GM19397 (cell line): ENCODE results near the gene BARX2.

Experiments
- ATAC-seq: cut with Tn5 transposase; IDR thresholded peaks from one replicate; pipeline ENCODE4 v1.9.1; 2021; ENCODE audit warnings: mild to moderate bottlenecking, moderate library complexity; ENCODE audit not compliant: unreplicated experiment

Gene BARX2

GRCh38 chr11:129373489-129373953, 2.1 kb upstream of the BARX2 start:
- no peak for ATAC-seq

GRCh38 chr11:129374081-129374992, 1.3 kb upstream of the BARX2 start:
- ATAC-seq = no peak

- no peak for ATAC-seq
Observed at GRCh38 chr11:129374993-129375750, 476 bp upstream of the BARX2 start.

- ATAC-seq = no peak
Observed at GRCh38 chr11:129376658-129377341, 1.2 kb downstream of the BARX2 start.

GRCh38 chr11:129377739-129378138, 2.1 kb downstream of the BARX2 start:
- ATAC-seq = no peak

- no peak for ATAC-seq
Observed at GRCh38 chr11:129380413-129380812, 4.8 kb downstream of the BARX2 start.

- ATAC-seq = no peak
Observed at GRCh38 chr11:129382583-129382982, 6.9 kb downstream of the BARX2 start.

GRCh38 chr11:129383060-129383459, 7.4 kb downstream of the BARX2 start:
- ATAC-seq = no peak

GRCh38 chr11:129383502-129383901, 7.9 kb downstream of the BARX2 start:
- ATAC-seq = no peak

- no peak for ATAC-seq
Observed at GRCh38 chr11:129384415-129384814, 8.8 kb downstream of the BARX2 start.

GRCh38 chr11:129385801-129386200, 10.2 kb downstream of the BARX2 start:
- no peak for ATAC-seq

GRCh38 chr11:129386795-129387397, 11.2 kb downstream of the BARX2 start:
- ATAC-seq = no peak

- no peak for ATAC-seq
Observed at GRCh38 chr11:129387434-129387833, 11.8 kb downstream of the BARX2 start.

GRCh38 chr11:129388824-129389223, 13.2 kb downstream of the BARX2 start:
- ATAC-seq = no peak

- ATAC-seq = no peak
Observed at GRCh38 chr11:129390303-129390821, 14.7 kb downstream of the BARX2 start.

GRCh38 chr11:129391360-129391759, 15.7 kb downstream of the BARX2 start:
- no peak for ATAC-seq

GRCh38 chr11:129391821-129392220, 16.2 kb downstream of the BARX2 start:
- ATAC-seq = no peak

- no peak for ATAC-seq
Observed at GRCh38 chr11:129392995-129393394, 17.3 kb downstream of the BARX2 start.

- no peak for ATAC-seq
Observed at GRCh38 chr11:129394709-129395108, 19.1 kb downstream of the BARX2 start.

GRCh38 chr11:129395432-129395831, 19.8 kb downstream of the BARX2 start:
- ATAC-seq = no peak

- no peak for ATAC-seq
Observed at GRCh38 chr11:129395883-129396282, 20.2 kb downstream of the BARX2 start.
